RWPE2 (cell line): Measurements from ENCODE around the gene PRSS58.

Experiments used
- ATAC-seq: fragments of 200-7000 bp; cut with Tn5 transposase; 3 replicates; pipeline ENCODE4 v1.9.1; 2021; ENCODE audit warnings: low read depth
- DNase-seq: peaks from one replicate; pipeline ENCODE4 v3.0.0-alpha.2; 2020; ENCODE audit warnings: low spot score
- H3K27ac ChIP-seq: fragments of 450-650 bp; 2 replicates; pipeline ENCODE4 v1.5.1; 2017; ENCODE audit warnings: mild to moderate bottlenecking; ENCODE audit not compliant: poor library complexity, severe bottlenecking
- H3K27me3 ChIP-seq: fragments of 250-450 bp; sonication (Bioruptor Pico); 2 replicates; pipeline ENCODE4 v1.5.1; 2021; ENCODE audit warnings: mild to moderate bottlenecking, moderate library complexity; ENCODE audit not compliant: insufficient read depth, poor library complexity, severe bottlenecking
- H3K36me3 ChIP-seq: fragments of 250-450 bp; sonication (Bioruptor Pico); 2 replicates; pipeline ENCODE4 v1.5.1; 2020; ENCODE audit warnings: low read depth, mild to moderate bottlenecking, moderate library complexity
- H3K4me1 ChIP-seq: fragments of 250-450 bp; sonication (Bioruptor Pico); 2 replicates; pipeline ENCODE4 v1.5.1; 2021; ENCODE audit warnings: mild to moderate bottlenecking, moderate library complexity; ENCODE audit not compliant: insufficient read depth, poor library complexity, severe bottlenecking
- H3K4me3 ChIP-seq: fragments of 250-450 bp; sonication (Bioruptor Pico); 2 replicates; pipeline ENCODE4 v1.5.1; 2021; ENCODE audit warnings: mild to moderate bottlenecking, moderate library complexity; ENCODE audit not compliant: severe bottlenecking
- H3K9me3 ChIP-seq: fragments of 250-450 bp; sonication (Bioruptor Pico); 2 replicates; pipeline ENCODE4 v1.5.1; 2021; ENCODE audit warnings: mild to moderate bottlenecking, moderate library complexity; ENCODE audit not compliant: severe bottlenecking
- TF ChIP-seq, protein P1 (sequence below): fragments of 450-650 bp; IDR thresholded peaks from one replicate; pipeline ENCODE4 v1.5.1; 2017; ENCODE audit warnings: mild to moderate bottlenecking, moderate library complexity; ENCODE audit not compliant: poor library complexity, severe bottlenecking

The PRSS58 gene

DNA sequence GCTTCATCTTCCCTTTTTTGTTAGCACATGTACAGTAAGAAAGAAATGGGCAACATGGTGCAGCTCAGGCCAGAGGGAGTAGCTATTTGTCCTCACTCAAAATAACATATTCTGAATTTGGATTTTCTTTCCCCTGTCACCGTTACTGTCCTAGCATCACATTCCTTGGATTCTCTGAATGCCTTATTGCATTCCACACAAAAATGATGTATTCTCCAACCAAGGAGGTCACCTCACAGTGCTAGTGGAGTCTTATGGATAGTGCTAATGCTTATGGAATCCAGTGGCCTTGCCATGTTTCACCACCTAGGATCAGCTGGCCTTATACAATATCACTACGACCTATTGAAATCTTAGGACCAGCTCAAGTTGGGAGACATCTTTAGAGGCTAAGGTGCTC lies 7.2 kb downstream of the PRSS58 start:
- ATAC-seq (no peak), DNase-seq (no peak)
- Histone ChIP-seq H3K9me3 (no peaks in the 10 kb centered on the region), H3K27me3 (no peaks in the 10 kb centered on the region), H3K27ac (no peak overlapping the region), H3K36me3 (no peaks in the 10 kb centered on the region), H3K4me3 (no peak overlapping the region), H3K4me1 (no peaks in the 10 kb centered on the region)
- TF ChIP-seq, protein P1, sequence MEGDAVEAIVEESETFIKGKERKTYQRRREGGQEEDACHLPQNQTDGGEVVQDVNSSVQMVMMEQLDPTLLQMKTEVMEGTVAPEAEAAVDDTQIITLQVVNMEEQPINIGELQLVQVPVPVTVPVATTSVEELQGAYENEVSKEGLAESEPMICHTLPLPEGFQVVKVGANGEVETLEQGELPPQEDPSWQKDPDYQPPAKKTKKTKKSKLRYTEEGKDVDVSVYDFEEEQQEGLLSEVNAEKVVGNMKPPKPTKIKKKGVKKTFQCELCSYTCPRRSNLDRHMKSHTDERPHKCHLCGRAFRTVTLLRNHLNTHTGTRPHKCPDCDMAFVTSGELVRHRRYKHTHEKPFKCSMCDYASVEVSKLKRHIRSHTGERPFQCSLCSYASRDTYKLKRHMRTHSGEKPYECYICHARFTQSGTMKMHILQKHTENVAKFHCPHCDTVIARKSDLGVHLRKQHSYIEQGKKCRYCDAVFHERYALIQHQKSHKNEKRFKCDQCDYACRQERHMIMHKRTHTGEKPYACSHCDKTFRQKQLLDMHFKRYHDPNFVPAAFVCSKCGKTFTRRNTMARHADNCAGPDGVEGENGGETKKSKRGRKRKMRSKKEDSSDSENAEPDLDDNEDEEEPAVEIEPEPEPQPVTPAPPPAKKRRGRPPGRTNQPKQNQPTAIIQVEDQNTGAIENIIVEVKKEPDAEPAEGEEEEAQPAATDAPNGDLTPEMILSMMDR: no peak

DNA sequence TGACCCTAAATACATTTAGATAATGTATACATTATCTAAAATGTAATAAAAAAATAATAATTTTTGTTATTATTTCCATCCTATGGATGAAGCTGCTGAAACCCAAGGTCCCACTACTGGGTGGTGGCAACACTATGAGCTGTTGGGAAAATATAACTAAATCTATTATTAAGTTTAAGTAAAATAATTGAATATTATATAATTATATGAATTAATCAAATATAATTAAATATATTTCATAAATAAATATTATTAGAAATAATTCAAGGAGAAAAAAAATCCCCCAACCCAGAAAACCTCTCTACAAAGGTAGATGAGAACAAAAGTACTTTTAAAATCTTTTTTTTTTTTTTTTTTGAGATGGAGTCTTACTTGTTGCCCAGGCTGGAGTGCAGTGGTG lies 7.9 kb downstream of the PRSS58 start:
- no peaks in the 10 kb centered on the region for H3K9me3 ChIP-seq
- no peaks in the 10 kb centered on the region for H3K27me3 ChIP-seq
- TF ChIP-seq, protein P1: no peak
- ATAC-seq (no peak), DNase-seq (no peak)
- no peak overlapping the region for H3K4me3 ChIP-seq
- H3K4me1 ChIP-seq: no peaks in the 10 kb centered on the region
- H3K36me3 ChIP-seq: no peaks in the 10 kb centered on the region
- no peak overlapping the region for H3K27ac ChIP-seq

DNA sequence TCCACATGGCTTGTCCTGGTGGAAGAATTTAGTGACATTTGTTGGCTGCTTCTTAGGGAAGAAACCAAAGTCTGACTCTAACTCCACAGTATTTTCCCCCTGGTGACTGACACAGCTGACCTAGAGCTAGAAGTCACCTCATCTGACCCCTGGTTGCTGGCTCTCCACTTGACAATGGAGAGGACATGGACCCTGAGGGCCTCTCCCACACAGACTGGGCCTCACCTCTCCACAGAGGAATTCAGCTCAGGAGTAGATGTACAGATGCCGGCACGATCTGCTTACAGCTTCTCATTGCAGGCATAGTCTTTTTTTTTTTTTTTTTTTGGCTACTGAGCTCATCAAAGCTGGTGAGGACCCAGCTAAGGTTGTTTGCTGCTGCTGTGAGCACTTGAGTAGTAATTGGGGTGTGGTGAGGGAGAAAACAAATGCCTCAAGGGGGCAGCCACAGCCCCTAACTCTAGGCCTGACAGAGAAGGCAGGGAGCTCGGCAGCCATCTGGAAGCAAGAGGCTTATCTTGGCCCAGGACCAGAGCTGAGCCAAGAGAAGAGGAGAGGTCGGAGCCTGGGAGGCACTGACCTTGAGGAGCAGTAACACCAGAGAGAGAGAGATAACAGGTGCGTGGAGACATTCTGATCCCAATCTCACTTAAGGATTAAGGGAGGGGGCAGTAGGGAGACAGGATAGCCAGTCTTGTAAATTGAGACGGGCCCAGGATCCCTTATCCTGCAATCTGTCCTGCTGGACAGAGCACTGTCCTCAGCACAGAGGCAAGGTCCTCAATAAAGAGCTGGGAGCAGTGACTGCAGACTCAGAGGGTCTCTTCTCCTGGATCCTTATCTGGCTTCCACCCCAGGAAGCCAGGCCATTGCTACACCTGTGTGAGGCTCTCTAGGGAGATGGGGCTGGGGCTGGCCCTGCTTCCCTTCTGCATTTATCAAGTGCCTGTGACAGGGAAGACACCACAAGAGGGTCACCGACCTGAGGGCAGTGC lies 9.4 kb downstream of the PRSS58 start:
- Histone ChIP-seq H3K27ac (no peak overlapping the region), H3K27me3 (no peaks in the 10 kb centered on the region), H3K36me3 (no peaks in the 10 kb centered on the region), H3K9me3 (no peaks in the 10 kb centered on the region), H3K4me1 (no peaks in the 10 kb centered on the region), H3K4me3 (no peak overlapping the region)
- DNase-seq (no peak), ATAC-seq (no peak)
- TF ChIP-seq, protein P1: no peak

DNA sequence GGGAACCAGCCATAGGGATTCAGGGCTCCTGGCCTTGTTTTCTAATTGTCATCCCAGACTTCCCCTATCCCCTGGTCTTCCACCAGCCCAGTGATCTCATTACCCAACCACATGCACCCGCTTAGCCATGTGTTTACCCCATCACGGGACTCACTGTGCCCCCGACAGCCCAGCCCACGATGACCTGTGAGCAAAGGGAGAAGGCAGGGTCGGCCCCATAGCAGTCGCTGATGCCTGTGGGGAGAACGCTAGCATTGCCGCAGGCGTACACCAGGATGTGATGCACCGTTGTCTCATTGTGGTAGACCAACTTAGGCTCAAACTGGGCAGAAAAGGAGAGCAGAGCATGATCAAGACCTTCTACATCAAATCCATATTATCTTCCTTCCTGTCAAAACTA lies 14.0 kb downstream of the PRSS58 start:
- TF ChIP-seq, protein P1: no peak
- H3K4me1 ChIP-seq: no peaks in the 10 kb centered on the region
- H3K4me3 ChIP-seq: no peak overlapping the region
- DNase-seq (no peak), ATAC-seq (no peak)
- no peaks in the 10 kb centered on the region for H3K36me3 ChIP-seq
- no peak overlapping the region for H3K27ac ChIP-seq
- H3K27me3 ChIP-seq: no peaks in the 10 kb centered on the region
- H3K9me3 ChIP-seq: no peaks in the 10 kb centered on the region

DNA sequence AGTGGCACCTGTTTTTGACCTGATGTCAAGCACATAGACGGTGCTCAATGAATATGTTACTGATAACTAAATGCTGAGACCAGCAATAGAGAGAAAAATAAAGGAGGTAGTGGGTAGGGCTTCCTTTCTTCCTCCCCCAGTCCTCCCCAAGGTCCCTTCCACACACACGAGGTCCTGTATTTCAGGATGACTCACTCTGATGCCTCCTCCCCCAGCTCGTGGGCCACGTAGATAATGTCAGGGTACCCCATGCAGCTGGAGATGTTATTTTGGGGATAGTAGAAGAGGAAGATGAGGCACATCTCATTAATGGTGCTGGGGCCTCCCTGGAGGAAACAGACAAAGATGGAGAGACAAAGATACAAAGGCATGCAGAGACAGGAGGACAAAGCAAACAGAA lies 17.3 kb downstream of the PRSS58 start:
- H3K9me3 ChIP-seq: no peaks in the 10 kb centered on the region
- ATAC-seq: no peak
- H3K27ac ChIP-seq: no peak overlapping the region
- TF ChIP-seq, protein P1: no peak
- H3K4me3 ChIP-seq: no peak overlapping the region
- no peaks in the 10 kb centered on the region for H3K36me3 ChIP-seq
- no peak for DNase-seq
- no peaks in the 10 kb centered on the region for H3K4me1 ChIP-seq
- peaks cover 13% of the 10 kb centered on the region for H3K27me3 ChIP-seq
